ENCODE measurements around the gene TEX47.
A peak's percentile ranks its signal among the peaks of the same experiment; 100 is the strongest.

- TF ChIP-seq HDGF (IDR thresholded peaks at IDR 0.05; ENCODE audit: borderline replicate concordance), result no peak
- TF ChIP-seq BHLHE40 (IDR thresholded peaks at IDR 0.05; ENCODE audit: borderline replicate concordance), result no peak
- TF ChIP-seq TARDBP (IDR thresholded peaks at IDR 0.05), result no peak
- TF ChIP-seq NFRKB (IDR thresholded peaks at IDR 0.05), result no peak
- TF ChIP-seq LEF1 (IDR thresholded peaks at IDR 0.05; ENCODE audit: borderline replicate concordance), result no peak
- TF ChIP-seq, protein P1, sequence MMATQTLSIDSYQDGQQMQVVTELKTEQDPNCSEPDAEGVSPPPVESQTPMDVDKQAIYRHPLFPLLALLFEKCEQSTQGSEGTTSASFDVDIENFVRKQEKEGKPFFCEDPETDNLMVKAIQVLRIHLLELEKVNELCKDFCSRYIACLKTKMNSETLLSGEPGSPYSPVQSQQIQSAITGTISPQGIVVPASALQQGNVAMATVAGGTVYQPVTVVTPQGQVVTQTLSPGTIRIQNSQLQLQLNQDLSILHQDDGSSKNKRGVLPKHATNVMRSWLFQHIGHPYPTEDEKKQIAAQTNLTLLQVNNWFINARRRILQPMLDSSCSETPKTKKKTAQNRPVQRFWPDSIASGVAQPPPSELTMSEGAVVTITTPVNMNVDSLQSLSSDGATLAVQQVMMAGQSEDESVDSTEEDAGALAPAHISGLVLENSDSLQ (IDR thresholded peaks at IDR 0.05), result peak; percentile 54
- no peak for TF ChIP-seq SUZ12 (IDR thresholded peaks at IDR 0.05)
Observed at GRCh38 chr7:88787777-88788176, 7.8 kb downstream of the TEX47 start.
